GM10266 (cell line): ENCODE measurements around the gene AJM1.

Experiments
- DNase-seq: peaks from one replicate; pipeline ENCODE4 v3.0.0; 2012; ENCODE audit errors: extremely low spot score
- CTCF ChIP-seq: IDR thresholded peaks from 2 replicates; pipeline ENCODE4 v1.5.1; 2012; ENCODE audit warnings: mild to moderate bottlenecking, low read depth; ENCODE audit not compliant: control insufficient read depth, insufficient read depth; ENCODE audit errors: missing control alignments

AJM1 gene

GRCh38 chr9:136805207-136805740 lies 37.0 kb upstream of the AJM1 start:
- no peak for DNase-seq
- TF ChIP-seq CTCF: no peak

GRCh38 chr9:136806067-136806466 lies 36.2 kb upstream of the AJM1 start:
- DNase-seq: no peak
- TF ChIP-seq CTCF: no peak

- TF ChIP-seq CTCF: no peak
- DNase-seq: no peak
These were observed 35.6 kb upstream of the AJM1 start for GRCh38 chr9:136806631-136807201.

- DNase-seq: peak; percentile 99
- TF ChIP-seq CTCF: no peak
These were observed 34.8 kb upstream of the AJM1 start, which contains the start of gene RABL6 for GRCh38 chr9:136807281-136808074. TSS of gene RABL6 (plus strand) at chr9:136807948. CDS start at chr9:136808197, 249 bp downstream.

GRCh38 chr9:136808075-136808805 lies 34.0 kb upstream of the AJM1 start:
- TF ChIP-seq CTCF: no peak
- DNase-seq: peak; percentile 65

GRCh38 chr9:136808806-136809158 lies 33.5 kb upstream of the AJM1 start:
- no peak for DNase-seq
- TF ChIP-seq CTCF: no peak
